GM10266 (cell line): Measurements from ENCODE around the gene GTF2H2C.
"Not testable (repeated sequence)": the region's sequence is repeated elsewhere in the genome, so short reads cannot be mapped to it uniquely, and the experiment has no call there.

ENCODE experiments used
- DNase-seq: peaks from one replicate; pipeline ENCODE4 v3.0.0; 2012; ENCODE audit errors: extremely low spot score

Gene GTF2H2C

DNA sequence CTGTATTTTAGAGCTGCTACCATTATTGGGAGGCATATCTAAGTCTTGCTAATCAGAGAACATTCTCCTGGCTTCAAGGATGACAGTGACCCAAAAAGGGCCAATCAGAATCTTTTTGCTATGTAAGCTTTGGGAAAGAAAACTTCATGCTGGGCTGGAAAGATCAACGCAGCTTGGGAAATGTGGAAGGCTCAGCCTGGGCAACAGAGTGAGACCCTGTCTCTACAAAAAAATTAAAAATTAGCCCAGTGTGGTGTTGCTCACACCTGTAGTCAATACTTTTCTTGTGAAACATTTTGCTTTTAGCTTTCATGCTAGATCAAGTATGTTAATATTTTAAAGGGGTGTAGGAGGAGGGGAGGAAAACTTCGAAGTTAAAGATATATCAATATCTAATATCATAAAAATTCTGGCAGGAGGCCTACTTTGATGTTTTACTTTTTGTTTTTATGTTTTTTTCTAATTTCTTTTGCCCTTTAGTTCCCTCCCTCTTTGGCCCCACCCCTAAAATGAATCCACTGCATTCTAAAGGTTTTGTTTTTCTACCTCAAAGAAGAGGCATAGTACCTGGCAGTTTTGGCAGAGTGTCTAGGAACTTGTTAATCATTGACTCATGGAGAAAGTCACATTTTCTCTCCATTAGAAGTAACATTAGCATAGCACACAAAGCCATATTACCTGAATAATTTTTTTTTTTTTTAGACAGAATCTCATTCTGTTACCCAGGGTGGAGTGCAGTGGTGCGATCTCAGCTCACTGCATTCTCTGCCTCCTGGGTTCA lies 17.0 kb upstream of the GTF2H2C start:
- not testable (repeated sequence) for DNase-seq

- not testable (repeated sequence) for DNase-seq
Observed at GRCh38 chr5:69544602-69545001, 15.4 kb upstream of the GTF2H2C start.

- not testable (repeated sequence) for DNase-seq
Observed at GRCh38 chr5:69560587-69561431, 818 bp downstream of the GTF2H2C start.

DNA sequence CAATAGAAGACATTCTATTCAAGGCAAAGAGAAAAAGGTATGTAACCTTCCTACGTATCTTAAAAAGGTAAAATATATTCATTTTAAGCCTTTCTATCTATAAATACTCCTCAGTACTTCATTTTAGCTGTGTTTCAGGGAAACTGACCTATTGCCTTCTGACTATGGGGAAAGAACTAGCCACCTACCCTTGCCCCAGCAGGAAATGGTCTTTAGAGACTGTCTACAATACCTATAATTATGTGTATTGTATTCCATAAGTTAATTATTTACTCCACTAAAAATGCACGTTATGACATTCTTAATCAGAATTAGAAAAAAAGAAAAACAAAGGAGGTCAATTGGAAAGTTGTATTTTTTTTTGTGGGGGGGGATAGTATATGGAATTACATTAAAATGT lies 6.2 kb downstream of the GTF2H2C start:
- DNase-seq: not testable (repeated sequence)

DNA sequence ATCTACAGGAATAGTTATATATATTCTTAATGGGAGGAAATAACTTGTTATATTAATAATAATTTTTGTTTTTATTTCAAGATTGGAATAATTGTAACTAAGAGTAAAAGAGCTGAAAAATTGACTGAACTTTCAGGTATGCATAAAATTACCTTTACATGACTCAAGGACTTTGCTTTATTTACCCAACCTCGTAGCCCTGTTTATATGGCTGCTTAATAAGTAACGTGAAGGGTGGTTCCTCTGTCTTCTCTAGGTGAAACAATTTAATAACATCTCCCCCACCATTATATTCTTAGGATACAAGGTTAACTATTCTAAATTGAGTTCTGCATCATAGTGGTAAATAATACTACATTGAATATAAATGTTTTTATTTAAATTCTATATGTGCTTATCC lies 8.1 kb downstream of the GTF2H2C start:
- not testable (repeated sequence) for DNase-seq

GRCh38 chr5:69583356-69583755 lies 23.4 kb downstream of the GTF2H2C start:
- not testable (repeated sequence) for DNase-seq

GRCh38 chr5:69596114-69596840 lies 36.3 kb downstream of the GTF2H2C start:
- not testable (repeated sequence) for DNase-seq

GRCh38 chr5:69601947-69602346 lies 42.0 kb downstream of the GTF2H2C start:
- not testable (repeated sequence) for DNase-seq

DNA sequence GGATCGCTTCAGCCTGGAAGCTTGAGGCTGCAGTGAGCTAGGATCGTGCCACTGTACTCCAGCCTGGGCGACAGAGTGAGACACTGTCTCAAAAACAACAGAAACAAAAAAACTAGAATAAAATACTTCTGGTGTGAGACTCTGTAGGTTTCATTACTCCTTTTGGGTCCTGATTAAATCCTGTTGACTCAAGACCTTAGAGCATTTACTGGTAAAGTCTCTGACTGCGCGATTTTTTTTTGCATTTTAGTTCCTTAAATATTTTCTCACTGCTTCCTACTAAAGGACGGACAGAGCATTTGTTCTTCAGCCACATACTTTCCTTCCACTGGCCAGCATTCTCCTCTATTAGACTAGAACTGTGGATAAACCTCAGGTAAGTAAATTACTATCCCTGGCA lies 46.8 kb downstream of the GTF2H2C start:
- DNase-seq: not testable (repeated sequence)

- not testable (repeated sequence) for DNase-seq
Observed at GRCh38 chr5:69607750-69608149, 47.8 kb downstream of the GTF2H2C start.

DNA sequence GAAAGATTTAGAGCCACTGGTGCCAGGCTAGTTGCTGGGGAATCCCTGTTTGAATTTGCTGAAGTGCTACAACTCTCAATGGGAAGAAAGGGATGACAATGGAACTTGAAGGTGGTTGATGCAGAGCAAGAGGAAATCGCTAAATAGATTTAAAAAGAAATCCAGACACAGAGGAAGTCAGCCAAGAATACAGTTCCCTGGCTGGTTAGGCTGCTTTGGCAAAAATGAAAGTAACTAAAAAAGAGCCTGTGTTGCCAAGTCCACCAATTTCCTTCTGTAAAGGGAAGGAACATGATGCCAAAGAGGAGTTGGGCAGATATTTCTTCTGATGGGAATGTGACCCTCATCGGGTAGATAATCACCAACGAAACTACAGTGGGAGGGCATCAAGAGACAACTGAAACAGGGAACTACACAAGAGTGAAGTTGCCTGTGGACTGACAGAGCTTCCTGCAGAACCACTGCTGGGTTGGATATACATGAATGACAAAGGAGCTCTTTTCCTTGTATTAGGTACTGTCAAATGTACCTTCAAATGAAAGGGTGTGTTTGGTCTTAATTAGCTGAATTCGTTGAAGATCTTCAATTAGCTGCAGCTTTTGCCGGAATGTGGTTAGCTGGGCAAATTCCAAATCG lies 49.0 kb downstream of the GTF2H2C start:
- DNase-seq: not testable (repeated sequence)

DNA sequence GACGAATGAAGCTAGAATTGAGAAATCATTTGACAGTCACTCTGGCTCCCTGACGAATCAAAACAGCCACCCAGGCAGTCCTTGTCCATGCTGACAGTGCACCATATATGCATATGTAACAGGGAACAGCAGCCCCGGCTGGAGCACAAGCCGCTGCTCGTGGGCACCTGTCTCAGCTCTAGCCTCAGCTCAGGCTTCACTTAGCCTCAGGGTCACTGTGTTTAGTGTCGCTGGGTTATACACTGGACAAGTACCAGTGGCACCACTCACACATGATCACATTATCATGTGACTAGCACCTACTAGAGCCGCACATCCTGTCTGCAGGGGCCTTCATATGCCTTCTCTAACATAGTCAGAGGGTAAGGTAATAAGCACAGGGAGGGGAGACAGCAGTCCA lies 54.9 kb downstream of the GTF2H2C start:
- not testable (repeated sequence) for DNase-seq

- not testable (repeated sequence) for DNase-seq
Observed at GRCh38 chr5:69631879-69632278, 71.9 kb downstream of the GTF2H2C start.
